Muscle layer of colon (tissue), 2 donors: ENCODE results near the gene FBXO40.
"Not testable (repeated sequence)": the region's sequence is repeated elsewhere in the genome, so short reads cannot be mapped to it uniquely, and the experiment has no call there.

Experiments
- H3K27ac ChIP-seq: one replicate; pipeline ENCODE4 v1.7.0; 2013; ENCODE audit warnings: low read depth, mild to moderate bottlenecking, low read length, moderate library complexity
- H3K27me3 ChIP-seq, 2 donors: one replicate each; pipeline ENCODE4 v1.7.0; 2013; ENCODE audit warnings: low read length in 2 of 2, mild to moderate bottlenecking in 2 of 2; ENCODE audit not compliant: insufficient read depth in 2 of 2, control insufficient read depth in 1 of 2
- H3K36me3 ChIP-seq: one replicate; pipeline ENCODE4 v1.7.0; 2013; ENCODE audit warnings: mild to moderate bottlenecking, low read length; ENCODE audit not compliant: insufficient read depth
- H3K4me1 ChIP-seq: one replicate; pipeline ENCODE4 v1.7.0; 2013; ENCODE audit warnings: mild to moderate bottlenecking, low read length; ENCODE audit not compliant: insufficient read depth
- H3K4me3 ChIP-seq, 2 donors: one replicate each; pipeline ENCODE4 v1.7.0; 2013; ENCODE audit warnings: low read length in 2 of 2, low read depth in 1 of 2, mild to moderate bottlenecking in 1 of 2, moderate library complexity in 1 of 2
- H3K9ac ChIP-seq: one replicate; pipeline ENCODE4 v1.7.0; 2013; ENCODE audit warnings: low read length
- H3K9me3 ChIP-seq: one replicate; pipeline ENCODE4 v1.7.0; 2013; ENCODE audit warnings: mild to moderate bottlenecking, low read length
- donor health status: abdominal sarcoma.
- donor health status: Adenocarcinoma of cecum.

Gene FBXO40

DNA sequence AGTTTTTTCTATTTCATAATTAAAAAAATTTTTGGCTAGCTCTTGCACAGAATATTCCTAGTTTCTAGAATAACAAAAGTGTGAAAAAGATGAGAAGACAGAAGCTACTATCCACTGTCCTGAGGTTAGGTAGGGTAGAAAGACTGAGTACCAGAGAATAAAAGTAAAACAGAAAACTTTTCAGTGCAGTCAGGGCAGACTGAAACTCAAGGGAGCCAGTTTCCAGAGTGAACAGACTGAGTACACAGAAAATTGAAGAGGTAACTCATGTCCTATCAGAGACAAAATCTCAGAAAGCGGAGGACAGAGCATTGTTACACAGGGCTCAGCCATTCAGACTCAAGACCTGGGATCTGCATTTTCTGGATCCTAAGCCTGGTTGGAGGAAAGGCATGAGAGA lies 8.8 kb upstream of the FBXO40 start:
- Histone ChIP-seq H3K27me3 (no peaks in the 10 kb centered on the region), H3K27ac (no peak overlapping the region), H3K36me3 (no peaks in the 10 kb centered on the region), H3K4me3 (no peak overlapping the region), H3K4me1 (no peaks in the 10 kb centered on the region), H3K9ac (no peak overlapping the region), H3K9me3 (no peaks in the 10 kb centered on the region)

DNA sequence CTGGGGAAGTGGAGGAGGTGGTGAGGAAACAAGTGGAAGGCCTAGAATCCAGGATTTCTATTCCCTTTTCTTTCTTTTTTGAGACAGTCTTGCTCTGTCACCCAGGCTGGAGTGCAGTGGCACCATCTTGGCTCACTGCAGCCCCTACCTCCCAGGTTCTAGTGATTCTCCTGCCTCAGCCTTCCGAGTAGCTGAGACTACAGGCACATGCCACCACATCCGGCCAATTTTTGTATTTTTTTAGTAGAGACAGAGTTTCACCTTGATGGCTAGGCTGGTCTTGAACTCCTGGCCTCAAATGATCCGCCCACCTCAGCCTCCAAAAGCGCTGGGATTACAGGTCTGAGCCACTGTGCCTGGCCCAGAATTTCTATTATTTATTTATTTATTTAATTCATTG lies 627 bp downstream of the FBXO40 start:
- not testable (repeated sequence) for H3K4me1 ChIP-seq, H3K27me3 ChIP-seq, H3K27ac ChIP-seq, H3K36me3 ChIP-seq, H3K9me3 ChIP-seq, H3K4me3 ChIP-seq, H3K9ac ChIP-seq

DNA sequence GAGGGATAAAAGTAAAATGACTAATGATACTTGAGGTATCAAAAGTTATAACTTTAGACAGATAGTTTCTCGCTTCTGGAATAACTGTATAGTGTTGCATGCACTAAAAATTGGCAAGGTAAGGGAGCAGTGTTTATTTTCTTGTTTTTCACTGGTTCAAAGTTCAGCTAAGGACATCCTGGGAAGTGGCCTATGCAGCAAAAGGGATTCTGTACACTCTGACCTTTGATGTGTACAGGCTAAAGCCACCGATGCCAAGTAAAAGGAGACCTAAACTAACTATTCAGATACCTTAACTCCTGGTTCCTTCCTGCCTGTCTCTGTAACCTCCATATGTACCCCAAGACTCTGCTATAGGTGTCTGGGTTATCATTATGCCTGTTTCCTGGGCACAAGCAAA lies 1.7 kb downstream of the FBXO40 start:
- H3K9me3 ChIP-seq: no peaks in the 10 kb centered on the region
- H3K9ac ChIP-seq: no peak overlapping the region
- no peaks in the 10 kb centered on the region for H3K4me1 ChIP-seq
- H3K36me3 ChIP-seq: no peaks in the 10 kb centered on the region
- H3K4me3 ChIP-seq: no peak overlapping the region
- H3K27me3 ChIP-seq: no peaks in the 10 kb centered on the region
- H3K27ac ChIP-seq: no peak overlapping the region

DNA sequence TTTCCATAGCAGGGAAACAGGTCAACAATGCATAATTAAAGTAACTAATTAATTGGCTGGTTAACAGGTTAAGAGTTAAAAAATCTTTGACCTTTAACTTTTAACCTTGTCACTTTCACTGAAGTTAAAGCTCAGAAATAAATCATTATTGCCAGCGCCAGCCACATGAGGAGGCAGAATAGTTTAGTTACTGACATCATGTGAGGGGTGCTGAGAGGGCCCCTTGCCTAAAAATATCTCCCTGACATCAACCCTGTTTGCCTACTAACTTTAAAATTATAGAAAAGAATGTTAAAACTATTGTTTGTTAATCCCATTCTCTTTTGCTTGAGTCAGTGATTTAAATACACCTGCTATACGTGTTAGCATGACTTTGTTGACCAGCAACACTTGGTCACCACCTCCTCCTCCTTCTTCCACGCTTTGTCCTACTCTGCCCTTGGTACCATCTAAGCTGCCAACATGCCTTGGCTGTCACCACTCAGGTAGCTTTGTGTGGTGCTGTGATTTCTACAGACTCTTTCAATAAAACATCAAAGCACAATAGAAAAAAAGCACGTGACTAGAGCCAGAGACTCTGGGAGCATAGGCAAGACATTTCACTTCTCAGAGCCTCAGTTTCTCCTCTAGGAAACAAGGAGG lies 2.7 kb downstream of the FBXO40 start:
- Histone ChIP-seq H3K4me1 (no peaks in the 10 kb centered on the region), H3K4me3 (no peak overlapping the region), H3K27me3 (no peaks in the 10 kb centered on the region), H3K36me3 (no peaks in the 10 kb centered on the region), H3K9me3 (no peaks in the 10 kb centered on the region), H3K9ac (no peak overlapping the region), H3K27ac (no peak overlapping the region)

DNA sequence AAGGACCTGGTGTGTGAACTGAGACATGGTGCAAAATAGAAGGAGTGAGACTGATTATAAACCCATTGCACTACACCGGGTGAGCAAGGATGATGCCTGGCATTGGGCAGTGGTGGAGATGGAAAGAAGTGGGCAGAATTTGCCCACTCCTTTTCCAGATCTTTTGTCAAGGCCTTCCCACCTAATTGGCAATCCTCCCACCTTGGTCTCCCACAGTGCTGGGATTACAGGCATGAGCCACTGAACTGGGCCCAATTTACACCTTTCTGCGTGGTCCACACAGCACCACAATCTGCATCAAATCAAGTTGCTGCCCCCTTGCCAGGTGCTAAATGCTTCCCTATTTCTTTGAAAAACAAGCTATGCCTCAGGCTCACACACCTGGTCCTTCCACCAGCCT lies 5.4 kb downstream of the FBXO40 start:
- Histone ChIP-seq H3K27ac (no peak overlapping the region), H3K9me3 (no peaks in the 10 kb centered on the region), H3K9ac (no peak overlapping the region), H3K27me3 (no peaks in the 10 kb centered on the region), H3K36me3 (no peaks in the 10 kb centered on the region), H3K4me3 (no peak overlapping the region), H3K4me1 (no peaks in the 10 kb centered on the region)

DNA sequence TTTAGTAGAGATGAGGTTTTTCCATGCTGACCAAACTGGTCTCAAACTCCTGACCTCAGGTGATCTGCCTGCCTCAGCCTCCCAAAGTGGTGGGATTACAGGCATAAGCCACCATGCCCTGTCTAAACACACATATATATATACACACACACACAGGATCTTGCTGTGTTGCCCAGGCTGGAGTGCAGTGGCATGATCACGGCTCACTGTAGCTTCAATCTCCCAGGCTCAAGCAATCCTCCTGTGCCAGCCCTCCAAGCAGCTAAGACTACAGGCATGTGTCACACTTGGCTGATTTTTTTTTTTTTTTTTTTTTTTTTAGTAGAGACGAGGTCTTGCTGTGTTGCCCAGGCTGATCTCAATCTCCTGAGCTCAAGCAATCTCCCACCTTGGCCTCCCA lies 6.7 kb downstream of the FBXO40 start:
- H3K27me3 ChIP-seq, H3K4me3 ChIP-seq, H3K36me3 ChIP-seq, H3K4me1 ChIP-seq, H3K27ac ChIP-seq, H3K9ac ChIP-seq, H3K9me3 ChIP-seq: not testable (repeated sequence)

DNA sequence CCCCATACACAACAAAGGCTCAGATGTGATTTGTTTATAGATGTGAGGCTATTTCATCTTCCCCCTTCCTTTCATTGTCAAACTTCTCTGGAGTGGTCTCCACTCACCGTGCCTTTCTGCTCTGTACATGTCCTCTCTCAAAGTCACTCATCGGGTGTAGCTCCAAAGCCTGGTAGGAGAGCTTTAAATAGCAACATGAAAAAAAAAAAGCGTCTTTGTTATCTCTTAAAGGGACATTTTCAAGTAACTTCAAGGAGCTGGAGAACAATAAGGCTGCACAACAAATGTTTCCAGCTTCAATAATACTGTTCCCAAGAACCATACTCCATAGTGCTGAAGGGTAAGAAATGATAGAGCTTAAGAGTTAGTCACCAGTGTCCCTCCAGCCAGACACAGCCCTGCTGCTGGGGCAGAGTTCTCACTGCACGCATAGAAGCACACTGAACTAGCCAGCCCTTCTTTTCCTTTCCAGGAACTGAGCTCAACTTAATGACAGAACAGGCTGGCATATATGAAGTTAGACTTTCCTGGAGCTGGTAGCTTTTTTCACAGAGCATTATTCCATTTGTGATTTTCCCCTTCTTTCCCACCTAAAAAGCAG lies 8.1 kb downstream of the FBXO40 start:
- H3K36me3 ChIP-seq: no peaks in the 10 kb centered on the region
- no peaks in the 10 kb centered on the region for H3K27me3 ChIP-seq
- no peaks in the 10 kb centered on the region for H3K9me3 ChIP-seq
- no peak overlapping the region for H3K4me3 ChIP-seq
- H3K4me1 ChIP-seq: no peaks in the 10 kb centered on the region
- H3K27ac ChIP-seq: no peak overlapping the region
- H3K9ac ChIP-seq: no peak overlapping the region

DNA sequence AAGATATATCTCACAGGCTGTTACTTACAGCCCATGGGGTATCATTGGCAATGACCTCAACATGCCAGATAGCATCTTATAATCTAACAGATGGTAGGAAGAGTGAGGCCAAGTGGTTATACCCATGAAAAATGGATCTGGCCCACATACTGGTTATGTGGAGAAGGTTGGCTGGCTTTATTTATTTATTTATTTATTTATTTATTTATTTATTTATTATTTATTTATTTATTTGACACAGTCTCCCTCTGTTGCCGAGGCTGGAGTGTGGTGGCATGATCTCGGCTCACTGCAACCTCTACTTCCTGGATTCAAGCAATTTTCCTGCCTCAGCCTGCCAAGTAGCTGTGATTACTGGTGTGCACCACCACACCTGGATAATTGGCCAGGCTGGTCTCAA lies 11.6 kb downstream of the FBXO40 start:
- H3K4me1 ChIP-seq: no peaks in the 10 kb centered on the region
- H3K27ac ChIP-seq: no peak overlapping the region
- no peak overlapping the region for H3K4me3 ChIP-seq
- no peak overlapping the region for H3K9ac ChIP-seq
- no peaks in the 10 kb centered on the region for H3K36me3 ChIP-seq
- H3K27me3 ChIP-seq: no peaks in the 10 kb centered on the region
- no peaks in the 10 kb centered on the region for H3K9me3 ChIP-seq

DNA sequence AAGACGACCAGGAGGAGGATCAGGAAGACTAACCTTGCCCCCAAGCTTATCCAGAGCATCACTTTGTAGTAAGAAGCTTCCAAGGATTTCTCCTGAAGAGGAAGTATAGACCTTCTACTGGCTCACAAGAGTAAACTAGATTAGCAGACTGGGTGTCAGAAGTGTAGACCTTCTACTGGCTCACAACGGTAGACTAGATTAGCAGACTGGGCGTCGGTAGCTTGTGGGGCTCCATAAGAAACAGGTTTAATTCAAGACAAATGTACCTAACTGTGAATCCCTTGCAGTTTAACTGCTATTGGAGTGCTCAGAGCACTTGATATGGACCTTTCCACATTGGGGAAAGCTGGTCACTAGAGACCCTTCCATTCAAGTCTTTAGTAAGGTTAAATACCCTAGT lies 12.9 kb downstream of the FBXO40 start:
- Histone ChIP-seq H3K4me1 (no peaks in the 10 kb centered on the region), H3K9ac (no peak overlapping the region), H3K27me3 (no peaks in the 10 kb centered on the region), H3K4me3 (no peak overlapping the region), H3K9me3 (no peaks in the 10 kb centered on the region), H3K36me3 (no peaks in the 10 kb centered on the region), H3K27ac (no peak overlapping the region)

DNA sequence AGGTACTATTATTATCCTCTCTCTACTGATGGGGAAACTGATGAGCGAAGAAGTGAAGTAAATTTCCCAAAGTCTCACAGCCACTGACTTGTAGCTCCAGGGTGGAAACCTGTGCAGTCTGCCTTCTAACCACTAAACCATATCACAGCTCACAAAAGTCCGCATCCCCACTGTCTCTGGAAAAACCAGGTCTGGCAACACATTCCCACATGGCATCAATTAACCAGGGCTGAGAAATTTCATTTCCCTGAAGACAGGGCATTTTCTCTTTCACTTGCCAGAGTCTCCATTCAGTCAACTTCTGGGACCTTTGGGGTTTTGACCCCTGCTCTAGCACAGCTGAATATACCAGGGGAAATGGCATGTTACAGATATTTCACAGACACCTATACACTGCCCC lies 26.5 kb downstream of the FBXO40 start:
- H3K9ac ChIP-seq: no peak overlapping the region
- no peak overlapping the region for H3K4me3 ChIP-seq
- no peak overlapping the region for H3K27ac ChIP-seq
- no peaks in the 10 kb centered on the region for H3K27me3 ChIP-seq
- H3K4me1 ChIP-seq: no peaks in the 10 kb centered on the region
- H3K9me3 ChIP-seq: no peaks in the 10 kb centered on the region
- no peaks in the 10 kb centered on the region for H3K36me3 ChIP-seq

DNA sequence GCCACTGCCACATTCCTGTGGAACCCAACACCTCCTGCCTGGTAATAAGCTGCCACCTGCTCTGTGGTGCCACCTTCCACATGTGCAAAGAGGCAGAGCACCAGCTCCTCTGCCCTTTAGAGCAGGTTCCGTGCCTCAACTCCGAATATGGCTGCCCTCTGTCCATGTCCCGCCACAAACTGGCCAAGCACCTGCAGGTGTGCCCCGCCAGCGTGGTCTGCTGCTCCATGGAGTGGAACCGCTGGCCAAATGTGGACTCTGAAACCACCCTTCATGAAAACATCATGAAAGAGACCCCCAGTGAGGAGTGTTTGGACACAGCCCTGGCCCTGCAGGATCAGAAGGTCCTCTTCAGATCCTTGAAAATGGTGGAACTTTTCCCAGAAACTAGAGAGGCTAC lies 28.3 kb downstream of the FBXO40 start:
- no peaks in the 10 kb centered on the region for H3K36me3 ChIP-seq
- H3K27ac ChIP-seq: no peak overlapping the region

DNA sequence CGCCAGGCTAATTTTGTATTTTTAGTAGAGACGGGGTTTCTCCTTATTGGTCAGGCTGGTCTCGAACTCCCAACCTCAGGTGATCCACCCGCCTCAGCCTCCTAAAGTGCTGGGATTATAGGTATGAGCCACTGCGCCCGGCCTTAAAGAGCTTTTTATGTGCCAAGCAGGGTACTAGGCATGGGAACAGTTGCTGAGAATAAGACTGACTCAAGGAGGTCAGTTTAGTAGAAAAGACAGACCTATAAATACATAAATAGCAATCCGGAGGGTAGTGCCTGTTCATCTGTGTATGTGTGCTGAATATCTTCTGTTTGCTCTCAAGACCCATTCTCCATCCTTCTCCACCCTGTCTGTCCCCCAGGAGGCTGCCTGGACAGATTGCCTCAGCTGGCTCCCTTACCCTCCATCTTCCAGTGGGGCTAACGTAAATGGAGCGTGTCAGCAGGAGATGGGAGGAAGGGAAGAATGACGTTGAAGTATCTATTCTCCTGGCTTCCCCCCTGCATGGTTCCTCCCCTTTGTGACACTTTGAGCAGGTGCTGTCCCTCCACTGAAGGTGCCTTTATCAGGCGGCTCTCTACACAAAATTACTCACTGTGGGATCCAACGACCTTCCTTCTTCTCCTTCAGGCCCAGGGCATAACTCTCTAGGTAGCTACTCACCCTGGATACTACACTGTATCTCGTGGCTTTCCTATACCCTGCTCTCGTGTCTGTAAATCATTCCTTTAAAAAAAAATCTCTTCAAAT lies 31.1 kb downstream of the FBXO40 start:
- Histone ChIP-seq H3K27ac (no peak overlapping the region), H3K9me3 (no peaks in the 10 kb centered on the region), H3K9ac (no peak overlapping the region), H3K36me3 (no peaks in the 10 kb centered on the region), H3K4me3 (no peak overlapping the region), H3K4me1 (no peaks in the 10 kb centered on the region), H3K27me3 (no peaks in the 10 kb centered on the region)

More for the DNA sequence above, 28.3 kb downstream of the FBXO40 start:
- no peaks in the 10 kb centered on the region for H3K27me3 ChIP-seq
- no peak overlapping the region for H3K9ac ChIP-seq
- no peaks in the 10 kb centered on the region for H3K9me3 ChIP-seq
- H3K4me3 ChIP-seq: no peak overlapping the region
- no peaks in the 10 kb centered on the region for H3K4me1 ChIP-seq
